NCI-H187 treated with DMSO at 0.1 percent for 48 hours (cell line): Measurements from ENCODE around the gene SLC12A8.

ENCODE experiments used
- DNase-seq: peaks from one replicate; lab custom pipeline; 2025; lab: John Stamatoyannopoulos, UW

Gene SLC12A8, protein sequence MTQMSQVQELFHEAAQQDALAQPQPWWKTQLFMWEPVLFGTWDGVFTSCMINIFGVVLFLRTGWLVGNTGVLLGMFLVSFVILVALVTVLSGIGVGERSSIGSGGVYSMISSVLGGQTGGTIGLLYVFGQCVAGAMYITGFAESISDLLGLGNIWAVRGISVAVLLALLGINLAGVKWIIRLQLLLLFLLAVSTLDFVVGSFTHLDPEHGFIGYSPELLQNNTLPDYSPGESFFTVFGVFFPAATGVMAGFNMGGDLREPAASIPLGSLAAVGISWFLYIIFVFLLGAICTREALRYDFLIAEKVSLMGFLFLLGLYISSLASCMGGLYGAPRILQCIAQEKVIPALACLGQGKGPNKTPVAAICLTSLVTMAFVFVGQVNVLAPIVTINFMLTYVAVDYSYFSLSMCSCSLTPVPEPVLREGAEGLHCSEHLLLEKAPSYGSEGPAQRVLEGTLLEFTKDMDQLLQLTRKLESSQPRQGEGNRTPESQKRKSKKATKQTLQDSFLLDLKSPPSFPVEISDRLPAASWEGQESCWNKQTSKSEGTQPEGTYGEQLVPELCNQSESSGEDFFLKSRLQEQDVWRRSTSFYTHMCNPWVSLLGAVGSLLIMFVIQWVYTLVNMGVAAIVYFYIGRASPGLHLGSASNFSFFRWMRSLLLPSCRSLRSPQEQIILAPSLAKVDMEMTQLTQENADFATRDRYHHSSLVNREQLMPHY

GRCh38 chr3:125212509-125213363, at the start of gene SLC12A8:
SLC12A8 (minus strand) TSS chr3:125212748; CDS start chr3:125211349, 1,399 bp downstream.
- no peak for DNase-seq

GRCh38 chr3:125262161-125262560, 49.6 kb upstream of the SLC12A8 start:
- no peak for DNase-seq

DNA sequence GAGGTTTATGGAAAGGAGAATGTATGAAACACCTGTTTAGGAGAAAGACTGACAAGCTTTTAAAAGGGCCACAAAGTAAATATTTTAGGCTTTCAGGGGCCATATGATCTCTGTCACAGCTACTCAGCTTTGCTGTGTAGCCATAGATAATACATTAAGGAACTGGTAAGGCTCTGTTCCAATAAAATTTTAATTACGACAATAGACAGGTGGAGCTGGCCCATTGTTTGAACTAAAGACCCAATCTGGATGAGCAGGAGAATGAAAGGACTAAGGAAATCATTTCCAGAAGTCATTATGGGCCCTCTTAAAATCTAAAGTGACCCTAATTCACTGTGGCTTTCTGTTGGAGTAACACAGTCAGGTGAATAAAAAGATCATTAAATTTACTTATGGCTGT, 48.5 kb upstream of the SLC12A8 start:
- peak; percentile 93 for DNase-seq

DNA sequence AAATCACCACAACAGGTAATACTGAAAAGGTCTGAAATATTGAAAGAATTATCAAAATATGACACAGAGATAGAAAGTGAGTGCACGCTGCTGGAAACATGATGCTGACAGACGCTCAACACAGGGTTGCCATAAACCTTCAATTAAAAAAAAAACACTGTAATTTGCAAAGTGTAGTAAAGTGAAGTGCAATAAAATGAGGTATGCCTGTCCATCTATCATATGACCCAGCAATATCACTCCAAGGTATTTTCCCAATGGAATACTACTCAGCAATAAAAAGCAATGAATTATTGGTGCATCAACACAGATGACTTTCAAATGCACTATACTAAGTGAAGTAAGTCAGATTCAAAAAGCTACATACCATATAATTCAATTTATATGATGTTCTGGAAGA, 47.6 kb upstream of the SLC12A8 start:
- no peak for DNase-seq

- no peak for DNase-seq
Measured at GRCh38 chr3:125257536-125257935, 45.0 kb upstream of the SLC12A8 start.

DNA sequence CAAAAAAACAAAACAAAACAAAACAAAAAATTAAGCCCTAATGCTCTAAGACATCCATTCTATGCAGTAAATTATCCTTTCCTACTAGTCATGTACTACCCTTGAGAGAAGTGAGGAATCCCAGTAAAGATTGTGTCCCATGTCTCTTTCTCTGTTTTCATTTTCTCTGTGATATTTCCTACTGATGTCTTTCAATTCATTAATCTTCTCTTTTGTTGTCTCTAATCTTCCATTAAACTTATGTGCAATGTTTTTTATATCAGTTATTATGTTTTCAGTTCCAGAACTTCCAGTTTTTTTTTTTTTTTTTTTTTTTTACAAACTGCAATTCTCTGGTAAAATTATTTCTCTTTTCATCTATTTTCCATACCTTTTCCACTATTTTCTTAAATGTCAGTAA, 44.1 kb upstream of the SLC12A8 start:
- DNase-seq: no peak

DNA sequence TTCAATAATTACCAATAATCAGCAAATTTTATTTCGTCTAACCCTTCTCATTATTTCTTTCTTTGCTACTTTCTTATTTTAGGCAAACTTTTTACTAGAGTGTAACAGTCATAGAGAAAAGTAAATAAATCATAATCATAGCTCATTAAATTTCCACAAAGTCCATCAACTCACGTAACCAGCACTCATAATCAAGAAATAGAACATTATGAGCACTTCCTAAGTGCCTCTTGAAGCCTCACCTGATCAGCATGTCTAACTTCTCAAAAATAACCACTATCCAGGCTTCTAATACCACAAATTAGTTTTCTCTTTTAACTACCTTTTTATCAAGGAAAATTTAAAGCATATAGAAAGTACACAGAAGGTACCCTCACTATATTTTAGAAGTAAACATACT, 38.4 kb upstream of the SLC12A8 start:
- no peak for DNase-seq

DNA sequence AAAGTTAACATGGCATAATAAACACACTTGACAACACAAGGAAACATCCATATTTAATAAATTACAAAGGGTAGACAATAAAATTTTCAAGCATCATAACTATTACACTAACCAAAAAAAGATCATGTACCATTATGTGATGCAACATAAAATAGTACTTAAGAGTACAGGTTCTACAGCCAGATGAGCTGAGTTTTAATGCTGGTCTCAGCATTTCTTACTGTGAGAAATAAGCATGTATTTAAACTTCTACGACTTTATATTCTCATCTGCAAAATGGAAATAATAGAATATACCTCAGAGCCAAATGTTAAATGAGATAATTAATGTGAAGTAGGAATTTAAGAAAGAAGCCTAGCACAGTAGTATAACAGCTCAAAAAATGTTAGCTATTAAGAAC, 33.7 kb upstream of the SLC12A8 start:
- DNase-seq: no peak

DNA sequence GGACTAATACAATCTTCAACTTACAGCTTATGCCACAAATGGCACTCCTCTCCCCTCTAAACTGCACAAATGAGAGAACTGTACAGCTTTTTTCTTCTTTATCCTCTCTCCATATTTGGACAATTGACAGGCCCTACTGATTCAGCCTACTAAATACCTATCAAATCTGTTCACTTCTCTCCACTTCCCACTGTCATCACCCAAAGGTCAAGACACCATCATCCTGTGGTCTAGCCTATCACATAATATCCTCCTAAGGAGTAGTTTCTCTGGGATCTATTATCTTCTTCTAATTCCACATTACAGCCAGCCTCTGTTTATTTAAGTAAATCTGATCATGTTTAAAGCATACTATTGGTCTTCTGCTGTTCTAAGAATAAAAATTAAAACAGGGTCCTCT, 33.0 kb upstream of the SLC12A8 start:
- DNase-seq: no peak

GRCh38 chr3:125240496-125240895, 27.9 kb upstream of the SLC12A8 start:
- DNase-seq: no peak

DNA sequence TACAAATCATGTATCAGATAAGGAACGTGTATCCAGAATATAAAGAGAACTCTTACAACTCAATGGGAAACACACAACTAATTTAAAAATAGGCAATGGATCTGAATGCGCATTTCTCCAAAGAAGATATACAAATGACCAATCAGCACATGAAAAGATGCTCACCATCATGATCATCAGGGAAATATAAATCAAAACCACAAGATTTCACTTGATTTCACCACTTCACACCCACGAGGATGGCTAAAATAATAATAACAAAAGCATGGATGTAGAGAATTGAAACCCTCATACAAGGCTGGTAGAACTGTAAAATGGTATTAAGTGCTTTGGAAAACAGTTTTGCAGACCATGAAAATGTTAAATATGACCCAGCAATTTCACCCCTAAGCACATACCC, 26.7 kb upstream of the SLC12A8 start:
- no peak for DNase-seq

DNA sequence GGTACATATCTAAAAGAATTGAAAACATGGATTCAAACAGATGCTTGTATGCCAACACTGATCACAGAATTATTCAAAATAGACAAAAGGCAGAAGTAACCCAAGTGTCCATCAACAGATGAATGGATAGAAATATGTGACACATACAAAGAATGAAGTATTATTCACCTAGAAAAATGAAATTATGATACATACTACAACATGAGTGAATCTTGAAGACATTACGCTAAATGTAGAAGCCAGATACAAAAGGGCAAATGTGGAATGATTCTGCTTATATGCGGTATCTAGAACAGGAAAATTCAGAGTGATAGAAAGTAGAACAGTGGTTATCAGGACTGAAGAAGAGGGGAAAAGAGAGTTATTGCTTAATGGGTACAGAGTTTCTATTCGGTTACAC, 26.2 kb upstream of the SLC12A8 start:
- no peak for DNase-seq

GRCh38 chr3:125236331-125236903, 23.9 kb upstream of the SLC12A8 start:
- no peak for DNase-seq

GRCh38 chr3:125234831-125235230, 22.3 kb upstream of the SLC12A8 start:
- DNase-seq: no peak

- DNase-seq: no peak
Measured at GRCh38 chr3:125232401-125232800, 19.9 kb upstream of the SLC12A8 start.

- DNase-seq: no peak
Measured at GRCh38 chr3:125231895-125232294, 19.3 kb upstream of the SLC12A8 start.

- DNase-seq: no peak
Measured at GRCh38 chr3:125229707-125230106, 17.2 kb upstream of the SLC12A8 start.

DNA sequence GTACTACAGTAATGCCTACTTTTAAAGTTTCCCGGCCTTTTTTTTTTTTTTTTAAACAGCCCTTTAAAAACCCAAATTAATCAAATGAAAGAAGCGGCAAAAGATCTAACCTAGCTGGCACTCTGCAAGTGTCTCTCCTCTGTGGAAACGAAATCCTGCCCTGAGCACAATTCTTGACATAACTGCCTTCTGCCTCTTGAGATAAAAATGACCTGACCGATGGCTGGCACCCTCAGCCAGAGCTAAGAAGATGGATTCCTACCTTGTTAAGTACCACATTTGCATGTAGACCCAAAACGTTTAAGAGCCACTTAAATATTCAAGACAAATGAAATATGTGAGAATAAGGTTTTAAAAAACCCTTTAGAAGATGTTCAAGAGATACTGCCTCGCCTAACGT, 16.6 kb upstream of the SLC12A8 start:
- DNase-seq: no peak

- DNase-seq: no peak
Measured at GRCh38 chr3:125221831-125222230, 9.3 kb upstream of the SLC12A8 start.

- DNase-seq: no peak
Measured at GRCh38 chr3:125220727-125221429, 8.3 kb upstream of the SLC12A8 start.

GRCh38 chr3:125220183-125220582, 7.6 kb upstream of the SLC12A8 start:
- DNase-seq: no peak
